HS-27A (cell line): Measurements from ENCODE around the gene RGL1.

Experiments used
- DNase-seq: peaks from one replicate; pipeline ENCODE4 v3.0.0-alpha.2; 2012; ENCODE audit warnings: low read depth, missing footprints

The RGL1 gene

DNA sequence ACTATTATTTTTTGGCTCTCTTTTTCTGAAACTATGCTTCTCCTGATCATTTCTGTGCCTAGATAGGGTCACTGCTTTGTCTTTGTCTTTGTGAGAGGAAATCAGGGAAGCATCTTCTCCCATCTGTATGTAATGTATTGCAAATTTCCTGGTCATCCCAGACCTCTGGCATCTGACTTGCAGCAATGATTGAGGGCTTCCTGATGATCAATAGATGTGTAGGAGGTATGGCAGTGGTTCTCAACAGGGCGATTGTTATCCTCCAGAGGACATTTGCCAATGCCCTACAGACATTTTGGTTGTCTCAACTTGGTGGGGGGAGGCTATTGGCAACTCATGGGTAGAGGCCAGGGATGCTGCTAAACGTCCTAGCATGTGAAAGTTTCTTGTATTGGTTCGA is 64.7 kb downstream of the RGL1 start:
- DNase-seq = no peak

DNA sequence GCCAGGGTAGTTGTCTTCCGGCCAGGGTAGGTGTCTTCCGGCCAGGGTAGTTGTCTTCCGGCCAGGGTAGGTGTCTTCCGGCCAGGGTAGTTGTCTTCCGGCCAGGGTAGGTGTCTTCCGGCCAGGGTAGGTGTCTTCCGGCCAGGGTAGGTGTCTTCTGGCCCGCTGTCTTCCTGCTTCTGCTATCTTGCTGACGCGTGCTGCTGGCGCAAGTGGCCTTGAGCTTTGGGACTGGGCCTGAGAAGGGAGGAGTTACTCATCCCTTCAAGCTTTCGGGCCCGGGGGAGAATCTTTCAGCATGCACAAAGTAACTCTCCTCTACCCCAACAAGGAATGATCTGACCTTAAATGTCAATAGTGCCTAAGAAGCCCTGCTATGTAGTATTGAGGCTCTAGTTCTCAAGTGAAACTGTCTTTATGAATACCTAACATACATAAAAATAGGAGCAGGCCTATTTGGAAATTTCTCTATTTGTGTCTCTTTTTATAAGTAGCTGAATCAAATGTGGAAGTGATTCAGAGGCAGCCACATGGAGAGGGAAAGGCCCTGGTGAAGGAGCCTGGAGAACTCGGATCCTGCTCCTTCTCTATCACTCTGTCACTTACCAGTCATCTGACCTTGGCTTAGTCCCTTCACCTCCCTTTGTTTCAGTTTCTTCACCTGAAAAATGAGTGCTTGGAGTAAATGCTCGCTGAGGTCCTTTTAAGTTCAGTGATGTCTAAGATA is 65.6 kb downstream of the RGL1 start:
- no peak for DNase-seq

DNA sequence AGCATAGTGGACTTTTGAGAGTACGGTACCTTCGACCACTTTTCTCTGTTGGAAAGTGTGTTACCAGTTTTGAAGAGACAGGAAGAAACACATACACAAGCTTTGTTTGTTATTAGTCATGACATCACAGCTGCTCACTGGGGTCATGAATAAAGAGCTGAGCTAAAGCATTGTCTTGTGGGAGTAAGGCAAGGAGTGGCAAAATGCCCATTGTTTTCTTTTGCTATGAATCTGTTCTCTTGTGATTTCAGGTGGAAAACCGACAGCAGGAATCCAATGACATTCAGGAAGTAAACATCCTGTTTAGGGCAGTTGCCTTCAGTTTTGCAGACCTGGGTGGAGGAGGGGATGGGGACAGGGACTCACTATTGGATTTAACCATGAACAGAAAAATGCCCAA is 66.2 kb downstream of the RGL1 start:
- no peak for DNase-seq

DNA sequence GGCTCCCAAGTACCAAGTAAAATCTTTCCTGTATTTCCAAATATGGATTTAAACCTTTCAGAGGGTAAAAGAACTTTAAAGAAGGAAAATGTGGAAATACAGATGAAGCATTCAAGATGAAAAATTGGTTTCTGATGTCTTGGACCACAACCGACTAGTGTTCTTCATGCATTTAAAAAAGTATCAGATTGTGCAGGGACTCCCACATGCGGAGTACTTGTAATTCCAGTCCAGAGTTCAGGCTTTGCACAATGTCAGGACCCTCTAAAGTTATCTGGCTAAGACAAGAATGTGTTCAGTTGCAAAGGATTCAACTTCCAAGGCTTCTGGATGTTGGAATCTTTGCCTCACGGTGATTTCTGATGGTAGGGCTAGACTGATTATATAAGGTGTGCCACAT is 66.7 kb downstream of the RGL1 start:
- DNase-seq = no peak

DNA sequence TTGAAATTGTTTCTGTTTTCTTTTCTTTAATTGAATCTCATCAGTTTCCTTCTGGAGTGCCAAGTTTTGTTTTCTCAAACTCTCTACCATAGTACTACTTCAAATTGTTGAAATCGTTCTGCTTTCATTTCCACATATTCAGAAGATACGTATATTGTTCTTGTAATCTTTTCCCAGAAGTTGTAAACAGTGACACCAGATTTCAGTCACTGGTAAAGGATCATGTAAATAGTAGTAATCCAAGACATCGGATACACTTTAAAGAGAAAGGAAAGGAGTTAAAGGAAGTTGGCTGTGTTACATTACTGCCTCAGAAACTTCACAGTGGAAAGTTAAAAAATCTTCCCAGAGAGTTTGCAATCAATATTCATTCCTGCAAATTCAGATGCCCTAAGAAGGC is 67.5 kb downstream of the RGL1 start:
- no peak for DNase-seq

DNA sequence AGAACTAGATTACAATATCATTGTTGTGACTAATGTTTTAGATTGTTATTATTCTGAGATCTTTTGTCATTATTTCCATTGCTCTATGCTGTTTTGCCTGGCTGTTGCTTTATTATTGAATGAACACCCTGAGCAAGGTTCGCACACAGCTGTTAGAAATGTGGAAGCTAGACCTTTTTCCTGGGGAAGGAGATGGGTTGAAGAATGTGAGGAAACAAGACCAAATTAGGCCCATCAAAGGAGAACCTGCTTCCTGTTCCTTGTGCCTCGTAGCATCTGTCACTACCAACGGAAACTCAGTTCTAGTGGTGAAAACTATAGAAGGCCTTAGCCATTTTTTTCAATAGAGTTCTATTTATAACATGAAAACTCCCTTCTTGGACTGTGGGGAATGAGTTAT is 68.7 kb downstream of the RGL1 start:
- no peak for DNase-seq

DNA sequence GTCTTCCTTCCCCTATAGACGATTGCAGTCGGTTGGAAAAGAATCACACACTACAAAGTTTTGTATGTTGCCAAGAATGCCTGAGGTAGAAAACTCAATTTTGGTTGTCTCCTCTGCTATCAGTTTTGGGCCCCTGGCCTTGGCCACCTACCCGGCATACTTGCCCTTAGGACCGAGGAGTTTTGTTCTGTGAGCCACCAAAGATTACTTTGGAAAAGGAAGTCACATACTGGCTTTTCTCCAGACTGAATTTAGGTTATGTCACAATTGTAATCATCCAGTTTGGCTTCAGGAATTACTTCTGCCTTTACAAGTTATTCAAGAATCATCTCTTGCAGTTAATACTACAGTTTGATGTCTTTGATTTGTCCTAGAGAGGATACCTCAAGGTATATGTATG is 71.4 kb downstream of the RGL1 start:
- no peak for DNase-seq

DNA sequence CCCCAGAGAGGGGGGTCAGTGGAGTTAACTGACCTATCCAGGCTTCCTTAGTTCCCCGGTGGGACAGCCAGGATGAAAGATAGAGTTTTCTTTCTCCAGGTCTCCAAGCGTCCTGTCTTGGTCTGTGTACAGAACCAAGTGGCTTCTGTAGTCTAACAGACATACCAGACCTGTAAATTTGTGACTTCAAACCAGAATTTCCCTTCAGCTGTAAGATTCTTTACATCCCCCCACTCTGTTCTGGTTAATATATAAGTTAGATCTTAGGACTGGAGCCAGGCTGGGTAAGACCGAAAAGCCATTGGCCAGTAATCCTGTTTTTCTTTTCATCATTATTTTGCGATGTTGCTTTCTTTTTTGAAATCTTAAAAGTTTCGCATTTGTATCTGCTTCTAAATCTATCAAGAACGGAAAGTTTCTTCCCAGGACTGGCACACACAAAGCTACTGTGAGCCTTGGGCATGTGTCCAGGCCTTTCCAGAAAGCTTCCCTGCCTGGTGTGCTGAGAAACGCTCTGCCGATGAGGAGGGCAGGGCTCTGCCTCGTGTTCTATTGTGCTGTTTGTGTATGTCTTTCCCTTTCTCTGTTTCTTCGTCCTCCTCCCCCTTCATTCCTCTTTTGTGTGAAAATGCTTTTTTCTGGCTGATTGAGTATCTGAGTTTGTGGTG is 72.3 kb downstream of the RGL1 start:
- DNase-seq = no peak

DNA sequence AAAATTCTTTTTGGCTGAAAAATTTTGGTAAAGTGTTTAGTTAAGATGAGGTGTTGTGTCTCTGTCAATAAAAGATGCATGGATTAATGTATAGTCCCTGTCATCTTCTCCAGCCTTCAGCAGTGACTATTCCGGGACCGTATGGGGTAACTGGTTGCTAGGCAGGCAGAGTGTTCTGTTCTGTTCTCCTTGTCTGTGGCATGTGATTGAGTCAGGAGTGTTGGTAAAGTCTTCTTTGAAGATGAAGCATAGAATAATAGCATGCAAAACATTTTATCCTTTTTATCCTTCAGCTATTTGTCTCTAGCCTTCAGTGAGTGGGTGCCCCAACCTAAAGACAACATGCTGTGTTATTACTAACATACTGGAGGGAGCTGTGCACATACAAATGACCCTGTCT is 74.6 kb downstream of the RGL1 start:
- no peak for DNase-seq

DNA sequence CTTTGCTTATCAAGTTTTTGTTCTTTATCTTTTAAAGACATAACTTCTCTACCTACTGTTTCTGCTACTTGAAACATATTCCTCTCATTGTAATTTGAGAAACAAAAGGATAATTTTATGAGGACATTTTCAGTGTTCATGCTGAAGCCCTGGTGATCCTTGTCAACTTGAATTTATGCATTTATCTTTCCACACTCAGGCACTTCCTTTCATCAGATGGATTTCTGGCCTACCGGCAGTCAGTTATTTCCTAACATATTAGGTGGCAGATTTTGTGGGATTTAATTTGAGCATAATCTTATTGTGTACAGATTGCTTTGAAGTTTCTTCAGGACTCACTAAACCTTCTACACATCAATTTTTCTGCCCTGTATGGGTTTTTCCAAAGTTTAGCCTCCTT is 75.0 kb downstream of the RGL1 start:
- DNase-seq = no peak

DNA sequence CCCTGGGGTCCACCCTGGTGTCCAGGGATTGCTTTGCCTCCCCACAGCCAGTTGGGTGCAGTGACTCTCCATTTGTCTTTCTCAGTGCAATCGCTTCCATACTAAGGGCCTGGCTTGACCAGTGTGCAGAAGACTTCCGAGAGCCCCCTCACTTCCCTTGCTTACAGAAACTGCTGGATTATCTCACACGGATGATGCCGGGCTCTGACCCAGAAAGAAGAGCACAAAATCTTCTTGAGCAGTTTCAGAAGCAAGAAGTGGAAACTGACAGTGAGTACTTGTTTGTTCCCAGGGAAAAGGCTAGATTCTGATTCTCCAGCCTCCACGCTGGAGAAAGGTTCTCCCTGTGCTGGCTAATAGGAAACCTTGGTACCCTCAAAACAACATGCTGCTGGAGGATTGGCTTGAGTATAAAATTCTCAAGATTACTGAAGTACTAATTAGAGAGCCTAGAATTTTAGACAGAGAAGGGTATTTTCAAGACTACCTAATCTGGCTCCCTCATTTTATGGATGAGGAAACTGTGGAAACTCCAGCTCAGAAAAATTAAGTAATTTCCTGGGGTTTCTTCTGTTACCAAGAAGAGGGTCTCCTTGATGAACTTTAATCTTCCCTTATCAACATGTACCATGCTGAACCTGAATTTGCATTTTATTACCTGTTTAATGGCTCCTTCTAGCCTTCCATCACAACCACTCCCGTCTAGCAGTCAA is 75.8 kb downstream of the RGL1 start:
- DNase-seq = no peak

DNA sequence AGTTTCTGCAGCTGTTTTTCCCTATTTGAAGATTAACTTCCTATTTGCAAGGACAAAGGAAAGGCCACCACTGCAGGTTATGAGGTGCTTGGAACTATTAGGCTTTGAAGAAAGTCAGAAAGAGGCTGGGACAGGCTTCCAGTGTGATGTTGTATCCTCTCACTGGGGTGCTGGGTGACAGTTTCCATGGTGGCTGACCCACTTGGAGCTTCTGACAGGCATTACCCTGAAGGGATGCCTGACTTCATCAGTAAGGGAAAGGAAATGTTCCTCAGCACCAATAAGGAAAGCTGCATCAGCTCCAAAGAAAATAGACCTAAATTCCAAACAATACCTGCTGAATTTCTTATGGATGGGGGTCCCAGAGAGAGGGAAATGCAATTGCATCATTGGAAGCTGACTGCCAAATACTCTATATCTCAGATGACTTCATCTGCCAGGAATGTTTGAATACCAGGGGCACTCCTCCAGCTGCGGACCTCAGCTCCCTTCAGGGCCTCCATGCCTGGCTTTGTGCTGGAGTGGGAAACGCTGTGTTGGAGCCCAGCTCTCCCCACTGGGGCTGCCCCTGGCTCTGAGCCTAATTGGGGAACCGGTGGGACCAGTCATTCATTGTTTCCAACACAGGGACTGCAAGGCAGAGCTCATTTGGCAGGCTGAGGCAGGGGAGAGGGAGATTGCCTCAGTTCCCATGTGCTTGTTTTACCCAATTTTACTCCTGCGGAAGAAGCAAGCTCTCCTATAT is 76.6 kb downstream of the RGL1 start:
- peak; percentile 79 for DNase-seq

DNA sequence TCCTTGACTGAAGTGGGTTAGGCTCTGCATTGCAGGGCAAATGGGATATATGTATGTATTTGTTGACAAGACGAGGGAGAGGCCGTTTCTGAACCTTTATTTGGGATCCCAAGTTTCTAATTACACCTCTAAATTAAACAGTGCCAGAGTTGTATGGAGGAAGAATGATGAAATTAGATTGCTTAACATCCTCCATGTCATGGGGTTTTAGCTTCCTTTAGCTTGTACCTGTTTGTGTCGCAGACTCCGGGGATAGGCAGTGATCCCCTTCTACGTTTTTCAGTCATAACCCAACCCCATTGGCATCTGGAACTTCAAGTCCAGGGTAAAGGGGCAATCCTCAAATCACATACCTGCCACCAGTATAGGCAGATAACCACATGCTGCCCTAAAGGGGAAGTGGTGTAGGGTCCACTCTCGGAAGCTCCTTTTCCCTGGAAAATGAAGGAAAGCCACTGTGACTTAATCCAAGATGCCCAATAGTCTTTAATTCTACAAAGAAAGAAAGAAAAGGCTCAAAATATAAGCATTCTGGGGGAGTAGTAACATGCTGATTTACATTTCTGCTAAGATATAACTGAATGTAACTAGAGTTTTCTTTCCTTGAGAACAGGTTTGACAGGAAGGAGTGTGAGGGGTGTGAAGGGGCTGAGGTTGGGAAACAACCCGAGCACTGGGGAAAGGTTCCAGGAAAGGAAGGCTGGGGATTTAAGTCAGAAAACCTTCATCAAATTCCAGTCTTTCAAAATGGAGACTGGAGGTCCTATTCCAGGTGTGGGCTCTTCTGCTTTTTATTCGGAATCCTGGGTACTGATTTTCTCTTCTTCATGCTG is 77.6 kb downstream of the RGL1 start:
- DNase-seq = no peak

DNA sequence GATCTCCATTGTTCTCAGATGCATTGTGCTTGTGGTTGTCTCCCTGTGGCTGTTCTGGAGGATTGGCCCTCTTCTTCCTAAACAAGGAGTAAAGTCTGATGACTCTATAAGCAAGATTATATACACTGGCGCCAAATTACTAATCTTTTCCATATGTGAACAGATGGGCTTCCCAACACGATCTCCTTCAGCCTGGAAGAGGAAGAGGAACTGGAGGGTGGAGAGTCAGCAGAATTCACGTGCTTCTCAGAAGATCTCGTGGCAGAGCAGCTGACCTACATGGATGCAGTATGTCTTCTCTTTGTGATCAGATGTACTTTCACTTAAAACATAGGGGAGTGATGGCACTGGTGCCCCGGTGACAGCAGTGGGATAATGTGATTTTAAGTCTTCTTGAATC is 78.7 kb downstream of the RGL1 start:
- DNase-seq = no peak

DNA sequence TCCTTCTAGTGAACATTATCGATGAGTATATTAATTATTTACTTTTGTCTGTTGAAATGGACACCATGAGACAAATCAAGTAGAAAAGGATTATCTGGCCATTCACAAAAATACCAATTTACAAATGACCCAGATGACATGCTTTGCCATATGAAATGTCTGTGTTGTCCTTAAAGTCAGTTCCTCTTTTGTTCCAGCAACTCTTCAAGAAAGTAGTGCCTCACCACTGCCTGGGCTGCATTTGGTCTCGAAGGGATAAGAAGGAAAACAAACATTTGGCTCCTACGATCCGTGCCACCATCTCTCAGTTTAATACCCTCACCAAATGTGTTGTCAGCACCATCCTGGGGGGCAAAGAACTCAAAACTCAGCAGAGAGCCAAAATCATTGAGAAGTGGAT is 79.6 kb downstream of the RGL1 start:
- DNase-seq = no peak

DNA sequence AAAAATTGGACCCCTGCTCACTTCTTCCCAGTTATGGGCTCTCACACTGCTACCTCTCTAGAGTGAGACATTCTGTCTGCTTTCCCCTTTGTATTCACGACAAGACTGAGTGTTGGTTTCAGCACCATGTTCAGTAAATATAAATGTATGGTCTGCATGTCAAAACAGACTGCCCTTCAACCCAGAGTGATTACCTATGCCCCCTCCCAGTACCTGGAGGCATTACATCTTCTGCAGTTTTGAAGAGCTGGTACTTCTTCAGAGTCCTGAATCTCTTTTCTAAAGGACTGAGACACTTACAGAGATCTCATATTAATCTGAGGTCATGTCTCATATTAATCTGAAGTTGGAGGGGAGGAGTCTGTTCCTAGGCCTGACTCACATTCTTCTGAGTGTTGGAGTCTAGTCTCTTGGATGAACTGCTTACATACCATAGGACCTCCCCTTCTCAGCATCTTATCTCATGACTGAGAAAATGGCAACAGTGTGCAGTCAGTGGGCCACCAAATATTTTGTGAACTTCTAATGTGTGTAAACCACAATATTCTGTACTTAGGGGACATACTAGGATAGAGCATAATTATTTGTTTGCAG is 80.3 kb downstream of the RGL1 start:
- DNase-seq = no peak

DNA sequence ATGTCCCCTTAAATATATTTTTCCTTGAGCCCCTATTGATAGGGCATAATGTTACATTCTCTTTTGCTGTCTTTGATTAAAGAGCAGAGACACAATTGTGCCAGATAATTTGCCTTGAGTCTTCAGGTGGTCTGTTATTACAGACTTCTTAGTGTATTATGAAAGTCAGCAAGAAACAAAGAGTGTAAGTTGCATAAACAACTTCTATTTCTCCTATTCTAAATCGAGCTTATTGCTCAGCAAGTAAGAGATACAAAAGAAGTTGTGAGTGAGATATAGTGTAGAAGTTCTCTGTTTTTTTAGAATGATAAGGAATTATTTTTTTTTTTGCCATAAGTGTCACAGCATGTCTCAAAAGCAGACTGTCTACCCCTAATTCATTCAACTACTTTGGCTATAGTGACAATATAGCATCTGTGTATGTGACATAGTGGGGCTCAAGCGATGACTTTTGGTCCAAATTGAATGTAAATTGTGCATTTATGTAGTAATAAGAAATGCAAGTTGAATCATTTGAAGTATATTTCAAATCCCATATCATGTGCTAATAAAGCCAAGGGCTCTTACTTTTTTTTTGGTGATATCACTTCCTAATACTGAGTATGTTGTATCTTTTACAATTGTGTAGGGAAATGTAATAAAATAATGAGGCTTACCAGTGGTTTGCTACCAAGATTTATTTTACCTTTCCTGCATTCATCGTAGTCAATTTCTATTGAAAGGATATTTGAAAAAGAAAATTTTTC is 81.3 kb downstream of the RGL1 start:
- DNase-seq = no peak

DNA sequence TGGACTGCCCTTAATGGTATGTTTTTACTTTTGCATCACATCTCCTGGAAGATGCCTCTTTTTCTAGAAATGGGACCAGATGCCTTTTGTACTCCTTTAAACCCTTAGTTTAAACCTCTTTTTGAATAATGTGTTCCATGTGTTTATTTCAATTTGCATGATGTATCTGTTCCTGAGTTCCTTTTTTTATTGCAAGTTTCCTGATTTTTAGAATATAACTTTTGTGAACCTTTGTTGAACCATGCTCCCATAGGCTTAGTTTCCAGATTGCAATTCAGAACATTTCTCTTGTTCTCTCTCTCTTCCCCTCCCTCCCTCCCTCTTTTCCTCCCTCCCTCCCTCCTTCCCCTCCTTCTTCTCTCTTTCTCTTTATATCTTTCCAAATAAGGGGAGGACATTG is 81.9 kb downstream of the RGL1 start:
- no peak for DNase-seq

DNA sequence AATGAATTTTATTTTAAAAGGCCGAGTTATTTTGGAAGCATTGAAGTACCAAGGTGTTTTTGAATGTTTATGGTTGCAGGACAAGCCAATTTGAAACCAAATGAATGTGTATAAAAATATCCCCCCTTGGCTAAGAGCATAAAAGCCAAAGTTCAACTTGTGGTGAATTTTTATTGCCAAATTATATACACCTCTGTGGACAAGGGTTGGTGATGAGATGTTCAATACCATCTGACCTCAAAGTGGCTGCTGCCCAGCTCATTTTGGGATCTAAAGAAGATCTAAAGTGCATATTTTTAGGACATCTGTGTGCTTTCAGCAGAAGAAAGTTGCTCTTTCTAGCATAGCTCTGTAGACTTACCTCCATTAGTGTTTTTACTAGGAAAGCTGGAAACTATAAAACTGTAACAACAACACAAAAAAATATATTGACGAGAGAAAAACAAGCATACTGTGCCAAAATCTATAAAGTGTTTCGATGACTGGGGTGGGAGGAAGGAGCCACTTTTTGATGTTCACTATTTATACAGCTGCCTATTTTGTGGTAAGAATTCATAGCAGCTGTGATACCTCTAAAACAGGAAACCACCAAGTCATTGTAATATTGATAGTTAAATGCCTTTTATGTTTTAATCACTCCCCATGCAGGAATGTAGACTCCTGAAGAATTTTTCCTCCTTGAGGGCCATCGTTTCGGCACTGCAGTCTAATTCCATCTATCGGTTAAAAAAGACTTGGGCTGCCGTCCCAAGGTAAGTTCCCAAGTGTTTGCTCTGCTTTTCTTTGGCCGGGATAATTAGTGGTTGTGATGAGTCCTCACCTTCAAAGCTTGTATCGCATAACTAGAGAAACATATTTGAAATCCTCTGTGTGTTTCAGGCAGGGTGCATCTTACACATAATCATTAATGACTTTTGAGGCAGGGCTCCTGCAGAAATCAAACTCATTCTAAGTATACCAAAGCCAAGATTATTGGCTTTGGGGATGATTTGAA is 83.2 kb downstream of the RGL1 start:
- no peak for DNase-seq
